ENCODE results near the gene MYCBP2. TPM values are rescaled to one million over a fixed set of nuclear protein-coding genes. Genes with fewer than 3 reads are reported as not detected.
"Not testable (repeated sequence)": the region's sequence is repeated elsewhere in the genome, so short reads cannot be mapped to it uniquely, and the experiment has no call there.

MYCBP2 gene
- total and polyA plus RNA-seq, 4 experiments from 2014 or later, result 13.3 to 197 (median 118) TPM

- Mint-ChIP-seq H3K9me3 (peaks cover 0 to 4% (median 0%) of the 10 kb centered on the region in 8 donors), H3K27ac (no peak overlapping the region), H3K4me3 (no peak overlapping the region), H3K27me3 (no peaks in the 10 kb centered on the region), H3K36me3 (no peaks in the 10 kb centered on the region), H3K4me1 (peaks cover 6 to 21% (median 14%) of the 10 kb centered on the region in 4 donors)
- CTCF ChIA-PET (ENCODE audit: partially characterized antibody), result no interaction called here
- no peak for DNase-seq
- H3K9me3 ChIP-seq (ENCODE audit: control insufficient read depth in 1 of 2, low read length in 2 of 2), result no peaks in the 10 kb centered on the region
- intact Hi-C loops (cut with micrococcal nuclease), result no loop called here
- H3K36me3 ChIP-seq (ENCODE audit: insufficient read depth, low read length), result no peaks in the 10 kb centered on the region
- H3K27me3 ChIP-seq (ENCODE audit: insufficient read depth, low read length), result no peaks in the 10 kb centered on the region
- H3K27ac ChIP-seq (ENCODE audit: low read depth, low read length), result no peak overlapping the region
- POLR2A ChIA-PET (ENCODE audit: partially characterized antibody), result no interaction called here
- H3K4me3 ChIP-seq (ENCODE audit: low read length in 2 of 2), result no peak overlapping the region
- H3K4me1 ChIP-seq (ENCODE audit: insufficient read depth, low read length), result peaks cover 12% of the 10 kb centered on the region
Observed at GRCh38 chr13:77351315-77351714, 24.4 kb upstream of the MYCBP2 start.

DNA sequence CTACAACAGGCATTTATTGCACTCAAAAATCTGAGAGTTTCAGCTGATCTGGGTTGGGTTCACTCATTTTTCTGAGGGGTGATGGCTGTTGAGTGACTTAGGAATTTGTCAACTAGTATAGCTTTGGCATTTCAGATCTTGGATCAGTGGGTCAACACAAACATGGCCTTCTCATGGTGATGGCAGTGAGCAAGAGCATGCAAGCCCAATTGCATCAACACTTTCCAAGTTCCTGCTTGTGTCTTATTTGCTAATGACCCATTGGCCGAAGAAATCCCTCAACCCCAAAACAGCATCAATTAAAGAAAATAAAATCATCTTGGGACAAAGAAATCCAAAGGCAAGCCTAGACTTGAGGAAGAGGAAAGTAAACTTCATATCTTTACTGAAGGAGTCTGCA, 23.9 kb upstream of the MYCBP2 start:
- Mint-ChIP-seq H3K27me3 (no peaks in the 10 kb centered on the region), H3K9me3 (peaks cover 0 to 4% (median 0%) of the 10 kb centered on the region in 8 donors), H3K36me3 (no peaks in the 10 kb centered on the region), H3K27ac (no peak overlapping the region), H3K4me3 (no peak overlapping the region), H3K4me1 (peaks cover 9 to 26% (median 18%) of the 10 kb centered on the region in 4 donors)
- Histone ChIP-seq H3K27ac (ENCODE audit: low read depth, low read length) (no peak overlapping the region), H3K36me3 (ENCODE audit: insufficient read depth, low read length) (no peaks in the 10 kb centered on the region), H3K4me3 (ENCODE audit: low read length in 2 of 2) (no peak overlapping the region), H3K4me1 (ENCODE audit: insufficient read depth, low read length) (peaks cover 16% of the 10 kb centered on the region), H3K9me3 (ENCODE audit: control insufficient read depth in 1 of 2, low read length in 2 of 2) (no peaks in the 10 kb centered on the region), H3K27me3 (ENCODE audit: insufficient read depth, low read length) (no peaks in the 10 kb centered on the region)
- CTCF ChIA-PET (ENCODE audit: partially characterized antibody), result no interaction called here
- DNase-seq, result no peak
- POLR2A ChIA-PET (ENCODE audit: partially characterized antibody), result no interaction called here
- intact Hi-C loops (cut with micrococcal nuclease), result no loop called here

DNA sequence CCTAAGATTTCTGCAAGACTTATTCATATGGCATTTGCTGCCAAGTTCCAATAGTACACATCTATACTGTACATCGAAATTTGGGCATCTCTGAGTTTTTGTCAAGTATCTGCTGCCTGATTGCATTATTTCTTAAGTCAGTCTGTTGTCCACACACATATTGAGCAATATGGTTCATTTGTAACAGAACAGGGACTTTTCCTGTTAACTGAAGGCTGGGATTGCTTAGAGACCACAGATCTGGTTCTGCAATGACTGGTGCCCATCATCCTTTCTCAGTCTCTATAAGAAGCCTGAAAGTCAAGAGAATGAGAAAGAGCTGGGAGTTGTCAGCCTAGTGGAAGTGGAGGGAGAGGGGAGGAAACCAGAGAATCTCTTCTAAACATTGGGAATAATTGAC, 22.5 kb upstream of the MYCBP2 start:
- Mint-ChIP-seq H3K27me3 (no peaks in the 10 kb centered on the region), H3K36me3 (no peaks in the 10 kb centered on the region), H3K4me1 (peaks cover 15 to 32% (median 24%) of the 10 kb centered on the region in 4 donors), H3K27ac (no peak overlapping the region), H3K9me3 (peaks cover 0 to 4% (median 0%) of the 10 kb centered on the region in 8 donors), H3K4me3 (no peak overlapping the region)
- peaks cover 27% of the 10 kb centered on the region for H3K4me1 ChIP-seq (ENCODE audit: insufficient read depth, low read length)
- intact Hi-C loops (cut with micrococcal nuclease), result no loop called here
- DNase-seq, result no peak
- H3K9me3 ChIP-seq (ENCODE audit: control insufficient read depth in 1 of 2, low read length in 2 of 2), result no peaks in the 10 kb centered on the region
- H3K4me3 ChIP-seq (ENCODE audit: low read length in 2 of 2), result no peak overlapping the region
- POLR2A ChIA-PET (ENCODE audit: partially characterized antibody), result interaction anchor here (2.7 kb wide), 1 partner anchor 20 kb away, joined by 12 read pairs; no protein-coding TSS in a partner anchor
- H3K27me3 ChIP-seq (ENCODE audit: insufficient read depth, low read length), result no peaks in the 10 kb centered on the region
- CTCF ChIA-PET (ENCODE audit: partially characterized antibody), result no interaction called here
- no peaks in the 10 kb centered on the region for H3K36me3 ChIP-seq (ENCODE audit: insufficient read depth, low read length)
- no peak overlapping the region for H3K27ac ChIP-seq (ENCODE audit: low read depth, low read length)

DNA sequence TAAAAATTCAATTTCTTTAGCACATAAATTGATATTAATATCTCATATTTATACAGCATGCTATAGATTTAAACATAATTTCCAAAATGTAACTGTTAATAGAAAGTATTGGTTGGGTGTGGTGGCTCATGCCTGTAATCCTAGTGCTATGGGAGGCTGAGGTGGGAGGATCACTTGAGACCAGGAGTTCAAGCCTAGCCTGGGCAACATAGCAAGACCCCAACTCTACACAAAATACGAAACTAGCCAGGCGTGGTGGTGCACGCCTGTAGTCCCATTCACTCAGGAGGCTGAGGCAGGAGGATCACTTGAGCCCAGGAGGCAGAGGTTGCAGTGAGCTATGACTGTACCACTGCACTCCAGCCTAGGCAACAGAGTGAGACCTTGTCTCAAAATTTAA, 20.5 kb upstream of the MYCBP2 start:
- H3K4me1 ChIP-seq (ENCODE audit: insufficient read depth, low read length), result peaks cover 17% of the 10 kb centered on the region
- H3K27me3 ChIP-seq (ENCODE audit: insufficient read depth, low read length); H3K27ac ChIP-seq (ENCODE audit: low read depth, low read length); H3K36me3 ChIP-seq (ENCODE audit: insufficient read depth, low read length); H3K4me3 ChIP-seq (ENCODE audit: low read length in 2 of 2); intact Hi-C loops (cut with micrococcal nuclease); H3K27me3 Mint-ChIP-seq; H3K27ac Mint-ChIP-seq; H3K36me3 Mint-ChIP-seq; H3K9me3 ChIP-seq (ENCODE audit: control insufficient read depth in 1 of 2, low read length in 2 of 2); H3K9me3 Mint-ChIP-seq; DNase-seq; H3K4me3 Mint-ChIP-seq: not testable (repeated sequence)
- H3K4me1 Mint-ChIP-seq, result peaks cover 9 to 21% (median 15%) of the 10 kb centered on the region in 4 donors
- CTCF ChIA-PET (ENCODE audit: partially characterized antibody), result interaction anchor here (0.9 kb wide), 1 partner anchor 9 kb away, joined by 3 read pairs; no protein-coding TSS in a partner anchor
- POLR2A ChIA-PET (ENCODE audit: partially characterized antibody), result interaction anchor here (2.7 kb wide), 1 partner anchor 18 kb away, joined by 12 read pairs; no protein-coding TSS in a partner anchor

- Histone ChIP-seq H3K36me3 (ENCODE audit: insufficient read depth, low read length) (no peaks in the 10 kb centered on the region), H3K27me3 (ENCODE audit: insufficient read depth, low read length) (no peaks in the 10 kb centered on the region), H3K27ac (ENCODE audit: low read depth, low read length) (peak overlapping the region; percentile 30), H3K9me3 (ENCODE audit: control insufficient read depth in 1 of 2, low read length in 2 of 2) (no peaks in the 10 kb centered on the region), H3K4me3 (ENCODE audit: low read length in 2 of 2) (no peak overlapping the region), H3K4me1 (ENCODE audit: insufficient read depth, low read length) (peaks cover 17% of the 10 kb centered on the region)
- peak; percentile 23 to 61 (median 48) for DNase-seq
- H3K27ac Mint-ChIP-seq, result peak overlapping the region; percentile 39 to 93 (median 86)
- no peaks in the 10 kb centered on the region for H3K27me3 Mint-ChIP-seq
- intact Hi-C loops (cut with micrococcal nuclease), result loop anchor here (1.0 kb wide), 1 partner anchor 16 kb away; no protein-coding TSS in a partner anchor
- H3K9me3 Mint-ChIP-seq, result no peaks in the 10 kb centered on the region
- ChIA-PET POLR2A (ENCODE audit: partially characterized antibody) (interaction anchor here (1.0 to 4.5 kb wide), 3 partner anchors 10 to 19 kb away, joined by 5 to 24 read pairs (median 21); partner anchors contain the start of gene MYCBP2), CTCF (ENCODE audit: partially characterized antibody) (interaction anchor here (0.6 to 1.8 kb wide), 5 partner anchors 15 to 73 kb away, joined by 3 to 12 read pairs (median 3); partner anchors contain the start of gene MYCBP2)
- peak overlapping the region; percentile 52 to 79 (median 74) for H3K4me3 Mint-ChIP-seq
- H3K36me3 Mint-ChIP-seq, result no peaks in the 10 kb centered on the region
- H3K4me1 Mint-ChIP-seq, result peaks cover 9 to 21% (median 15%) of the 10 kb centered on the region in 4 donors
Observed at GRCh38 chr13:77345150-77345780, 18.4 kb upstream of the MYCBP2 start.

GRCh38 chr13:77343841-77344240, 16.9 kb upstream of the MYCBP2 start:
- H3K4me1 Mint-ChIP-seq, result peaks cover 13 to 28% (median 18%) of the 10 kb centered on the region in 4 donors
- H3K9me3 Mint-ChIP-seq, result no peaks in the 10 kb centered on the region
- H3K4me3 Mint-ChIP-seq, result no peak overlapping the region
- intact Hi-C loops (cut with micrococcal nuclease), result no loop called here
- ChIA-PET CTCF (ENCODE audit: partially characterized antibody) (interaction anchor here (1.5 kb wide), 1 partner anchor 135 kb away, joined by 5 read pairs; no protein-coding TSS in a partner anchor), POLR2A (ENCODE audit: partially characterized antibody) (interaction anchor here (3.5 to 4.5 kb wide), 2 partner anchors 14 to 17 kb away, joined by 21 to 24 read pairs; partner anchors contain the start of gene MYCBP2)
- Histone ChIP-seq H3K4me1 (ENCODE audit: insufficient read depth, low read length) (peaks cover 19% of the 10 kb centered on the region), H3K27ac (ENCODE audit: low read depth, low read length) (no peak overlapping the region), H3K9me3 (ENCODE audit: control insufficient read depth in 1 of 2, low read length in 2 of 2) (no peaks in the 10 kb centered on the region), H3K36me3 (ENCODE audit: insufficient read depth, low read length) (no peaks in the 10 kb centered on the region), H3K27me3 (ENCODE audit: insufficient read depth, low read length) (no peaks in the 10 kb centered on the region), H3K4me3 (ENCODE audit: low read length in 2 of 2) (no peak overlapping the region)
- no peak overlapping the region for H3K27ac Mint-ChIP-seq
- DNase-seq, result no peak
- no peaks in the 10 kb centered on the region for H3K27me3 Mint-ChIP-seq
- H3K36me3 Mint-ChIP-seq, result no peaks in the 10 kb centered on the region

GRCh38 chr13:77339408-77339807, 12.5 kb upstream of the MYCBP2 start:
- H3K27ac ChIP-seq (ENCODE audit: low read depth, low read length), result no peak overlapping the region
- peaks cover 2% of the 10 kb centered on the region in 2 donors for H3K27me3 Mint-ChIP-seq
- no peaks in the 10 kb centered on the region for H3K36me3 ChIP-seq (ENCODE audit: insufficient read depth, low read length)
- intact Hi-C loops (cut with micrococcal nuclease), result no loop called here
- no peak for DNase-seq
- POLR2A ChIA-PET (ENCODE audit: partially characterized antibody), result interaction anchor here (2.8 kb wide), 1 partner anchor 10 kb away, joined by 15 read pairs; no protein-coding TSS in a partner anchor
- H3K4me1 ChIP-seq (ENCODE audit: insufficient read depth, low read length), result peaks cover 8% of the 10 kb centered on the region
- no peak overlapping the region for H3K4me3 ChIP-seq (ENCODE audit: low read length in 2 of 2)
- no peaks in the 10 kb centered on the region for H3K36me3 Mint-ChIP-seq
- H3K4me1 Mint-ChIP-seq, result peaks cover 5 to 18% (median 11%) of the 10 kb centered on the region in 4 donors
- no peaks in the 10 kb centered on the region for H3K27me3 ChIP-seq (ENCODE audit: insufficient read depth, low read length)
- peak overlapping the region in 1 of 8 donors; percentile 21 for H3K4me3 Mint-ChIP-seq
- CTCF ChIA-PET (ENCODE audit: partially characterized antibody), result interaction anchor here (2.4 kb wide), 1 partner anchor 10 kb away, joined by 7 read pairs; no protein-coding TSS in a partner anchor
- peaks cover 0 to 2% (median 0%) of the 10 kb centered on the region in 8 donors for H3K9me3 Mint-ChIP-seq
- peak overlapping the region in 3 of 7 donors; percentile 11 to 75 (median 45) for H3K27ac Mint-ChIP-seq
- no peaks in the 10 kb centered on the region for H3K9me3 ChIP-seq (ENCODE audit: control insufficient read depth in 1 of 2, low read length in 2 of 2)
